GOT3 (cell line): Measurements from ENCODE around the gene DNAAF5.
"Not testable (repeated sequence)": the region's sequence is repeated elsewhere in the genome, so short reads cannot be mapped to it uniquely, and the experiment has no call there.

Experiments used
- DNase-seq: peaks from one replicate; lab custom pipeline; 2025; ENCODE audit warnings: mixed read lengths; lab: John Stamatoyannopoulos, UW

DNAAF5 gene

GRCh38 chr7:782718-783449, 56.4 kb downstream of the DNAAF5 start:
- DNase-seq: no peak

DNA sequence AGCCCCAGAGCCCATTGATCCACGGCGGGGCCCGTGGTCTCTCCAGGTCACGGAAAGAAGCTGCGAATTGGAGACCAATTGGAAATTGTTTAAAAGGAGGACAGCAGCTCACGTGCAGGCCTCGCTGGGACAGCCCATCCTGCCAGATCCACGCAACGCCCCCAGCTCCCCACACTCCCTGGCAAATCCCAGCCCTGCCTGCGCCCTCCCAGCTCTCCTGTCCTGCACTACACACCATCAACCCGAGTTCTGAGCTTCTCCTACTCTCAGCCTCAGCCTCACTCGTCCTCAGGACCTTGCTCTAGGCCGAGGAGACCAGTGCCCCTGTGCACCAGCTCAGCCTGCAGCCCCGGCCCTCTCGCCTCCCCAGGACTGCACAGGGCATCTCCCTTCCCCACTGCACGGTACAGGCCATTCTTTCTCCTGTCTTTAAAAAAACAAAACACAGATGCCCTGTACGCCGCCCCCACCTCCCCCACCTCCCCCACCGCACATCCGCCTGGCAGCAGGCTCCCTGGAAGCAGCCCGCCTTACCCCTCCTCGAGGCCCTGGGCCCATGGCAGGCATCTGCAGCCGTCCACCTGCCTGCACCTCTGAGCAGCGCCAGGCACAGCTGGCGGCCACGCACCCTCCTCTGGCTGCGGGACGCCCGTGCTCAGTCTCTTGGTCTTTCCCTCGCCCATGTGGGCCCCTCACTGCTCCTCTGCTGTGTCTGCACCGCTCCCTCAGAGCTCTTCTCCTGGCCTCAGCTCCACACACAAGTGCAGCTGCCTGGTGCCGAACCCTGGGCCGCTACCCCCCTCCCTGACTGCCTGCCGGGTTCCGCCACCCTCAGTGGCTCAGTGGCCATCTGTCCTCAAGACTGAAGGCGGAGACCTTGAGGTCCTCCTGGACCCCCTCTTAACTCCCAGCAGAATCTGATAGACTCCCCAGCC, 57.3 kb downstream of the DNAAF5 start:
- DNase-seq: no peak

- no peak for DNase-seq
These were observed 58.5 kb downstream of the DNAAF5 start for GRCh38 chr7:784971-785370.

DNA sequence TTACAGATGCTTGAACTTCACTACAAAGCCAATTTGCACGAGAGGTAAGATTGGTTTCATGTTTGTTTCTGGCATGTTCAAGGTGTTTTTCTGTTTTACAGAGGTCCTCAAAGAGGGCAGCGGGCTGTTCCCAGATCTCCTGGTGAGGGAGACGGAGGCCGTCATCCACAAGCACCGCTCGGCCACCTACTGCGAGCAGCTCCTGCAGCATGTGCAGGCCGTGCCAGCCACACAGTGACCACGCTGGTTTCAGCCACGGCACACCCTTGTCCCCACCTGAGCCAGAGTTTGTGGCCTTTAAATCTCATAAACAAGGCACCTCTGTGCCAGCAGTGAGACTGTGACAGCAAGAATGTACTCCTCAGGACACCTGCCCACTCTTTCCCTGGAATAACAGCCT, 58.9 kb downstream of the DNAAF5 start:
- DNase-seq: no peak

- DNase-seq: no peak
These were observed 60.2 kb downstream of the DNAAF5 start for GRCh38 chr7:786472-787255.

- DNase-seq: no peak
These were observed 61.1 kb downstream of the DNAAF5 start for GRCh38 chr7:787332-788240.

GRCh38 chr7:791519-791918, 65.0 kb downstream of the DNAAF5 start:
- no peak for DNase-seq

- DNase-seq: no peak
These were observed 67.7 kb downstream of the DNAAF5 start for GRCh38 chr7:794207-794606.

- DNase-seq: no peak
These were observed 68.3 kb downstream of the DNAAF5 start for GRCh38 chr7:794671-795329.

DNA sequence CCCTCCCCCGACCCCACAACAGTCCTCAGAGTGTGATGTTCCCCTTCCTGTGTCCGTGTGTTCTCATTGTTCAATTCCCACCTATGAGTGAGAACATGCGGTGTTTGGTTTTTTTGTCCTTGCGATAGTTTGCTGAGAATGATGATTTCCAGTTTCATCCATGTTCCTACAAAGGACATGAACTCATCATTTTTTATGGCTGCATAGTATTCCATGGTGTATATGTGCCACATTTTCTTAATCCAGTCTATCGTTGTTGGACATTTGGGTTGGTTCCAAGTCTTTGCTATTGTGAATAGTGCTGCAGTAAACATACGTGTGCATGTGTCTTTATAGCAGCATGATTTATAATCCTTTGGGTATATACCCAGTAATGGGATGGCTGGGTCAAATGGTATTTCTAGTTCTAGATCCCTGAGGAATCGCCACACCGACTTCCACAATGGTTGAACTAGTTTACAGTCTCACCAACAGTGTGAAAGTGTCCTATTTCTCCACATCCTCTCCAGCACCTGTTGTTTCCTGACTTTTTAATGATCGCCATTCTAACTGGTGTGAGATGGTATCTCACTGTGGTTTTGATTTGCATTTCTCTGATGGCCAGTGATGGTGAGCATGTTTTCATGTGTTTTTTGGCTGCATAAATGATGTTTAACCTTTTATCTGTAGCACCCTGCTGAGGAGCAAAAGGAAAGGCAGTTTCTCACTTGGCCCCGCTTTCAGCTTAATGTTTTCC, 70.1 kb downstream of the DNAAF5 start:
- not testable (repeated sequence) for DNase-seq

DNA sequence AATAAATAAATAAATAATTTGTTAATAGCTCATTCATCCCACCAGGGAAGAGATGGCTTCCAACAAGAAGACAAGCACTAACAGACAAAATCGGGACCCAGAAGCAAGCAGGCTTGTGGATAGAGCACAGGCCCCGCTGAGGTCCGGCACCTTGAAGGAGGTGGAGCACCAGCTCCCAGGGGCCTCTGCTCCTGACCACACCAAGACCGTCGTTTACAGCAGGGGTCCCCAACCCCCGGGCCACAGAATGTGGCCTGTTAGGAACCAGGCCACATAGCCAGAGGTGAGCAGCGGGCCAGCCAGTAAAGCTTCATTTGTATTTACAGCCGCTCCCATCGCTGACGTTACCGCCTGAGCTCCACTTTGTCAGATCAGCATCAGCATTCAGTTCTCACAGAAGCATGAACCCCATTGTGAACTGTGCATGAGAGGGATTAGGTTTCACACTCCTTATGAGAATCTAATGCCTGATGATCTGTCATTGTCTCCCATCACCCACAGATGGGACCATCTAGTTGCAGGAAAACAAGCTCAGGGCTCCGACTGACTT, 72.5 kb downstream of the DNAAF5 start:
- no peak for DNase-seq

- no peak for DNase-seq
These were observed 74.2 kb downstream of the DNAAF5 start for GRCh38 chr7:800692-801091.

- DNase-seq: not testable (repeated sequence)
These were observed 74.9 kb downstream of the DNAAF5 start for GRCh38 chr7:801351-801750.

DNA sequence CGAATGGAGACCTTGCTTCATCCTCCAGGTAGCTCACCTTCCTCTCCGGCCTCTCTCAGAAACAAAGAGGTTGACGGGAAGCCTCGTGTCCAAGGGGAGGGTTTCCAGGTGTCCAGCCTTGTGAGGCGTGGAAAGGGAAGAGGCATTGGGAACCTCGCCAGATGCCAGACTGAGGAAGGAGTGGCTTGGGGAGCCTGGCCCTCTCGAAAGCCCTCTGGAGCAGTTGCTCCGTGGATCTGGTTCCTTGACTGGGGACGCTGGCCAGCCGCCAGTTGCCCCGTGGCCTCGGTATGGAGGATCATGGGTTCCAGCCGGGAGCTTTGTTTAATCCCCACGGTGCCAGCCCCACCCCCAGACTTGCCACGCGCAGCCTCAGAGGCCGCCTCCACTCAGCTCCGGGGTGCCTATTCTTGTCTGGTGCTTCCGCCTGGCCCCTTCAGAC, 75.5 kb downstream of the DNAAF5 start:
- no peak for DNase-seq

GRCh38 chr7:802500-803242, 76.2 kb downstream of the DNAAF5 start:
- DNase-seq: no peak

DNA sequence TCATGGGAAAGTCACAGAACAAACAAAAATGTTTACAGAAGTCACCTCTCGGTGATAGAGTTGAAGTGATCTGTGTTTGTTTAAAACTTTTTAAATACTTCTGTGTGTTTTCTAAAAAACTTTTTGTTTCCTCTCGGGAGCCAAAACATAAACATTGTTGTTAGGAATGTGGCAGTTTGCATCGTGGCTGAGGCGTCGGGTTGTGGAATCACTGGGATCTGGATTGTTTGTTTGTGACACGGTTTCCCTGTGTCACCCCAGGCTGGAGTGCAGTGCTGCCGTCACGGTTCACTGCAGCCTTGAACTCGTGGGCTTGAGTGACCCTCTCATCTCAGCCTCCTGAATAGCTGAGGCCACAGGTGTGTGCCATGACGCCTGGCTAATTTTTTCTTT, 76.7 kb downstream of the DNAAF5 start:
- DNase-seq: no peak

DNA sequence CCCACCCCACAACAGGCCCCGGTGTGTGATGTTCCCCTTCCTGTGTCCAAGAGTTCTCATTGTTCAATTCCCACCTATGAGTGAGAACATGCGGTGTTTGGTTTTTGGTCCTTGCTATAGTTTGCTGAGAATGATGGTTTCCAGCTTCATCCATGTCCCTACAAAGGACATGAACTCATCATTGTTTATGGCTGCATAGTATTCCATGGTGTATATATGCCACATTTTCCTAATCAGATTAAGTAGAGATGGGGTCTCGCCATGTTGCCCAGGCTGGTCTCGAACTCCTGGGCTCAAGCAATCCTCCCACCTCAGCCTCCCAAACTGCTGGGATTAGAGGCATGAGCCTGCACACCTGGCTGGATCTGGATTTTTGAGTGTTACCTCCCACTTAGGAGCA, 77.3 kb downstream of the DNAAF5 start:
- DNase-seq: not testable (repeated sequence)

DNA sequence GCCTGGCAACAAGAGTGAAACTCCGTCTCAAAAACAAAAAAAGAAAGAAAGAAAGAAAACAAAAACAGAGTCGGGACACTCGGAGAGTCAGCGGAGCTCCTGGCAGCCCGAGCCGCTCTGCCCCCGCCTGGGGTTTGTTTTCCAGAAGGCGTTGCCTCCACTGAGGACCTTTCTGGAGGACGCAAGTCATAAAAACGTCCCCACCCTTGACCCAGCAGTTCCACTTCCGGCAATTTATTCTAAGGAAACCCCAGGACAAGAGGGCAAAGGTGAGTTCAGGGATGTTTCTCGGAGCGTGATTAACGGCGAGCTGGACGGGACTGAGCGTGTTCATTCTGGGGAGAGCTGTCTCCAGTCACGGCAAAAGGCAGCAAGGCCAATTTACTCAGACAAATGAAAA, 78.8 kb downstream of the DNAAF5 start:
- DNase-seq: no peak
